ENCODE results near the gene KIF7. TPM values are rescaled to one million over a fixed set of nuclear protein-coding genes. Genes with fewer than 3 reads are reported as not detected.

The KIF7 gene
- total RNA-seq, 4 donors from 2014 or later: 0.79 to 1.9 (median 1.8) TPM

DNA sequence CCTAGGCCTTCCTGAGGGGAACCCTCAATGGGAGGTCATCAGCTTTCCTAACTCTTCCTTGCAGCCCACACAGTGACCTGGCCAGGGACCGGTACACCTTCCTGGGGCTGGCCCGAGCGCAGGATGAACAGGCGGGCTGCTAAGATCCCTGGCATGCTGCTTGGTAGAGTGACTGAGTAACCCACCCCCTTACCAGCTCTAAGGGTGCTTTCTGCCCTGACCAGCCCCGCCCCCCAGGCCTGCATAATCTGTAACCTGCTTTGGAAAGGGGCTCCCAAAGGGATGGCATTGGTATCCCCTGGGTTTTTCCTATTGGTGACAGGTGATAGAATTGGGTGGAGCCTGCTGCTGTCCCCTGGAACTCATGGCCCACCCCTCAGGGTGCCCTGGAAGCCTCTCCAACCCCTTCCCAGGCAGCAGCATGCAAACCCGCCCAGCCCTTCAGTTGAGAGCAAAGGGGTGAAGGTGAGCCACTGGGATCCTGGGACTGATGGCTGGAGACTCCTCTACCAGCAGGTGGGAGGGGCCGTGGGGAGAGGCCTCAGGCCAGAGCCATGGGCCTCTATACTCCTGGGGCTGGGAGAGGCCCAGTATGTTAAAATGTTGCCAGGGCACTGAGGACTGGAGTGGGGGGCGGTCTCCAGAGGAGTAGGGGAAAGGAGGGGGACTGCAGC lies 11.1 kb upstream of the KIF7 start:
- peak overlapping the region; percentile 44 for H3K4me3 ChIP-seq
- WGBS: no CpG with 5 or more reads among the region's 8 CpGs
- H3K4me1 ChIP-seq: peaks cover 25% of the 10 kb centered on the region
- no peaks in the 10 kb centered on the region for H3K36me3 ChIP-seq
- no peaks in the 10 kb centered on the region for H3K9me3 ChIP-seq
- TF ChIP-seq, protein P1, sequence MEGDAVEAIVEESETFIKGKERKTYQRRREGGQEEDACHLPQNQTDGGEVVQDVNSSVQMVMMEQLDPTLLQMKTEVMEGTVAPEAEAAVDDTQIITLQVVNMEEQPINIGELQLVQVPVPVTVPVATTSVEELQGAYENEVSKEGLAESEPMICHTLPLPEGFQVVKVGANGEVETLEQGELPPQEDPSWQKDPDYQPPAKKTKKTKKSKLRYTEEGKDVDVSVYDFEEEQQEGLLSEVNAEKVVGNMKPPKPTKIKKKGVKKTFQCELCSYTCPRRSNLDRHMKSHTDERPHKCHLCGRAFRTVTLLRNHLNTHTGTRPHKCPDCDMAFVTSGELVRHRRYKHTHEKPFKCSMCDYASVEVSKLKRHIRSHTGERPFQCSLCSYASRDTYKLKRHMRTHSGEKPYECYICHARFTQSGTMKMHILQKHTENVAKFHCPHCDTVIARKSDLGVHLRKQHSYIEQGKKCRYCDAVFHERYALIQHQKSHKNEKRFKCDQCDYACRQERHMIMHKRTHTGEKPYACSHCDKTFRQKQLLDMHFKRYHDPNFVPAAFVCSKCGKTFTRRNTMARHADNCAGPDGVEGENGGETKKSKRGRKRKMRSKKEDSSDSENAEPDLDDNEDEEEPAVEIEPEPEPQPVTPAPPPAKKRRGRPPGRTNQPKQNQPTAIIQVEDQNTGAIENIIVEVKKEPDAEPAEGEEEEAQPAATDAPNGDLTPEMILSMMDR (IDR thresholded peaks at IDR 0.05): no peak
- TF ChIP-seq POLR2AphosphoS5 (IDR thresholded peaks at IDR 0.05) (no peak), POLR2A (IDR thresholded peaks at IDR 0.05) (no peak), EP300 (IDR thresholded peaks at IDR 0.05) (no peak)
- no peaks in the 10 kb centered on the region for H3K27me3 ChIP-seq
- DNase-seq (ENCODE audit: low spot score in 2 of 2): no peak
- H3K27ac ChIP-seq: peak overlapping the region; percentile 89

DNA sequence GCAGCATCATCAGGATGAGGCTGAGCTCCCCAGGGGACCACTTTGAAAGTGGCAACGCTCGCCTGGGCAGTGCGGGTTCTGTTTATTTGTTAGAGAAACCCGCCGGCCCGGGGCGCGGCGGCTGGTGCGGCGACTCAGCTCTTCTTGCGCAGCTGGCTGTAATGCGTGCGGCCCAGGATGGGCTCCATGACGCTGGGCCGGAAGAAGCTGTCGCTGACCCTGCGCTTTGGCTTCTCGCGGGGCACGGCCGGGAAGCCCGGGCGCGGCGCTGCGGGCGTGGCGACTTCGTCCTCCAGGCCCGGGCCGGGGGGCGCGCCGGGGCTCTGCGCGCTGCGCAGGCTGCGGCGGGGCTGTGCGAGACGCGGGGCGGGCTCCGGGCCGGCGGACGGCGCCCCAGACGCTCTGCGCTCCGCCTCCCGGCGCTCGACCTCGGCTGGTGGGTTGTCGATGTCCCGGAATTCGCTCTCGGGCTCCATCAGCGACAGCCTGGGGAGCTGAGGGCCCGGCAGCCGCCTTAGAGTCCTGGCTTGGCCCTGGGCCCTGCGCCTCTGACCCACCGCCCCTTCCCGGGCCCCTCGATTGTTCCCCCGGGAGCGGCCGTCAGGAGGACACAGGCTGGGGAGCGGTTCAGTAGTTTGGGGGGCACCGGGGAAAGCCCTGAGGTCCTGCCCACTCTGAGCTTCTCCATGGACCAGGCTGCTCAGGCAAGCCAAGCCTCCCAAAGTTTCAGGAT lies 10.3 kb upstream of the KIF7 start:
- H3K27me3 ChIP-seq: no peaks in the 10 kb centered on the region
- H3K27ac ChIP-seq: peak overlapping the region; percentile 89
- H3K9me3 ChIP-seq: no peaks in the 10 kb centered on the region
- peak overlapping the region; percentile 44 for H3K4me3 ChIP-seq
- TF ChIP-seq POLR2AphosphoS5 (IDR thresholded peaks at IDR 0.05): no peak
- peak in 1 of 2 donors; percentile 40 for TF ChIP-seq POLR2A (IDR thresholded peaks at IDR 0.05)
- no peaks in the 10 kb centered on the region for H3K36me3 ChIP-seq
- DNase-seq (ENCODE audit: low spot score in 2 of 2): peak in 1 of 2 donors; percentile 77
- WGBS: 2% methylated on average over 35 of the region's 72 CpGs
- peaks cover 25% of the 10 kb centered on the region for H3K4me1 ChIP-seq

DNA sequence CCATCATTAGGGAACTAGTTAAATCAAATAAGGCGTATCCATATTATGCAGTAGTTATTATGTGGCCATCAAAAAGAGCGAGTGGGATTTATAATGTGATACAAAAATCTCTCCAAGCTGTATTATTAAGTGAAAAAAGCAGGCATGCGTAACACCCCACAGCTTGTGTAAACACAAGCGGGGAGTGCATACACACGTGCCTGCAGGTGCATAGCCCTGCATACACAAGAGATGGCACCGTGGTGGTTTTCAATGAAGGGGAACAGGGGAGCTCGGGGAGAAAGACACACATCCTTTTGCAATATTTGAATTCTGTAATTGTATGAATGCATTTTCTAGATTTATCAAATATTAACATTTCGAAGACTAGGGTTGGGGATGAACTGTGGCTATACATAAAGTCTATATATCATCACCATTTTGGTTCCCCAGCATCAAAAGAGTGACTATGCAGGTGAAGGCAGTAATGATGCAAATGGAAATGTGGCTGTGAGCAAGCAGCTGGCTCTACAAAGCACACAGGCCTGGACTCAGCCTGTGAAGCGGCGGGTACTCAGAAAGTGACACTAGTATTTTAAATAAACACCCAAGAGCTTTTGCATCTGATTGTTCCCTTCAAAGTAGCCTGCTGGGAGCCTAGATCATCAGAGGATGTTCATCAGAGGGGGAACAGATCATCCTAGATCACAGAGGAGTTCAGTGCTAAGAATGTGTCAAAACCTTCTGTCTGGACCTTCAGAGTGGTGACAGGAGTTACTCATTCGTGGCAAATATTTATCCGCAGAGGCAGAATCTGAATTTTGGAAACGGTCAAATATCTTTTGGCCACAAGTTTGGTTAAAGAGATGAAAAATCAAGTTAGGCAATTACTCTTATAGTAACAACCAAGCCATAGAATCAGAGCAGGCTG lies 9.4 kb upstream of the KIF7 start:
- H3K27ac ChIP-seq: peak overlapping the region; percentile 89
- TF ChIP-seq EP300 (IDR thresholded peaks at IDR 0.05) (no peak), POLR2AphosphoS5 (IDR thresholded peaks at IDR 0.05) (no peak), POLR2A (IDR thresholded peaks at IDR 0.05) (no peak)
- TF ChIP-seq, protein P1 (IDR thresholded peaks at IDR 0.05): no peak
- DNase-seq (ENCODE audit: low spot score in 2 of 2): peak in 1 of 2 donors; percentile 8
- no peaks in the 10 kb centered on the region for H3K27me3 ChIP-seq
- H3K4me1 ChIP-seq: peaks cover 25% of the 10 kb centered on the region
- no peaks in the 10 kb centered on the region for H3K36me3 ChIP-seq
- no peaks in the 10 kb centered on the region for H3K9me3 ChIP-seq
- H3K4me3 ChIP-seq: peak overlapping the region; percentile 44
- WGBS: 87% methylated on average over 13 of the region's 13 CpGs

DNA sequence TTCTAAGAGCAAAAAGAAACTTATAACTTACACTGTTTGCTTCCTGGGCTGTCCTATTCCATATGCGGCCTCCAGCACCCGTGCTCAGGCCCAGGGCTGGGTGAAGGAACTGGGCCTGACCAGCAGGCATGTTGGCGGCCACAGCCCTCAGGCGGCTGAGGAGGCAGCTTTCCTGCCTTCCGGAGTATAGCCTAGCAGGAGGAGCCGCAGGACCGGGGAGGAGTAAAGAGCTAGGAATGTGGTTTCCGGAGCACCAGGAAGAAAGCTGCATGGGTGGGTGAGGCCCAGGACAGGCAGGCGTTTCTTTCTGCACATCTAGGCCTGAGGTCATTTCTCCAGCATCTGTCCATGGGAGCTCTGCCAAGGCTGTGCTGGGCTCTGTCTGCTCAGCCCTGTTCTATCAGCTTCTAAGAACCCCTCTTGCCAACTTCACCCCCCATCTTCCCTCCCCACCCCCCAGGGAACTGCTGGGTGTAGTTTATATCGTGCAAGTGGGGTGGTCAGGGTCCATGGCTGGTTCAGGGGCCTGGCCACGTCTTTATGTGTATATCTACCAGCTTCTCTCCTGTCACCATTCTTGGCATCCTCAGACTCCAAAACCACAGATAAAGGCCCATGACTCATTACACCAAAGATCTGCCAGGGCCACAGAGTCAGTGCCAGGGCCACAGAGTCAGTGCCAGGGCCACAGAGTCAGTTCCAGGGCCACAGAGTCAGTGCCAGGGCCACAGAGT lies 7.8 kb upstream of the KIF7 start:
- whole genome bisulfite sequencing: 31% methylated on average over 11 of the region's 11 CpGs
- Histone ChIP-seq H3K36me3 (no peaks in the 10 kb centered on the region), H3K4me1 (peaks cover 25% of the 10 kb centered on the region), H3K4me3 (no peak overlapping the region), H3K27me3 (no peaks in the 10 kb centered on the region), H3K9me3 (no peaks in the 10 kb centered on the region), H3K27ac (peak overlapping the region; percentile 83)
- DNase-seq (ENCODE audit: low spot score in 2 of 2): peak in 1 of 2 donors; percentile 83
- TF ChIP-seq EP300 (IDR thresholded peaks at IDR 0.05): no peak
- TF ChIP-seq POLR2AphosphoS5 (IDR thresholded peaks at IDR 0.05): peak in 1 of 3 donors; percentile 26

DNA sequence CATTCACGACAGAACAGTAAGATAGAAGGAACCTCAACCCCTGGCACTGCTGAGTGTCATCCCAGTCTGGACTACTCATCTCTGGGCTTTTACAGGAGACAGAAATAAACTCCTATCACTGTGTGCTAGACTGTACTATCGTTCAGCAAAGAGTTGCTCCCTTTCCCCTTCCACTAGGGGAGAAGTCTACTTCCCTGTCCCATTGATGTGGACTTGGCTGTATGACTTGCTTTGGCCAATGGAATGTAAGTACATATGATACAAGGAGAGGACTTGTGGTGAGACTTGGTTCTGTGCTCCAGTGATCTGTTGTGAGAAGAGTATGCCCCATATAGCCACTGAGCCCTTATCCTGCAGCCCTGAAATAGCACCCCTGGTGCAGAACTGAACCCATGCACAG lies 5.3 kb upstream of the KIF7 start:
- DNase-seq (ENCODE audit: low spot score in 2 of 2): peak in 1 of 2 donors; percentile 3
- 81% methylated on average over 2 of the region's 2 CpGs for WGBS

More for the DNA sequence above, 5.3 kb upstream of the KIF7 start:
- TF ChIP-seq, protein P1 (IDR thresholded peaks at IDR 0.05): no peak
- no peak for TF ChIP-seq EP300 (IDR thresholded peaks at IDR 0.05)
- TF ChIP-seq POLR2A (IDR thresholded peaks at IDR 0.05): no peak
- TF ChIP-seq POLR2AphosphoS5 (IDR thresholded peaks at IDR 0.05): no peak
- H3K4me1 ChIP-seq: peaks cover 19% of the 10 kb centered on the region
- peaks cover under 1% of the 10 kb centered on the region for H3K27me3 ChIP-seq
- H3K36me3 ChIP-seq: no peaks in the 10 kb centered on the region
- H3K9me3 ChIP-seq: no peaks in the 10 kb centered on the region
- H3K4me3 ChIP-seq: no peak overlapping the region
- no peak overlapping the region for H3K27ac ChIP-seq
